Fibroblast of mammary gland (primary cell): ENCODE measurements around the gene BCAP31.
A peak's percentile ranks its signal among the peaks of the same experiment; 100 is the strongest.

Experiments
- DNase-seq: peaks from one replicate; pipeline ENCODE4 v3.0.0-alpha.2; 2010; ENCODE audit warnings: low read depth
- H3K4me3 ChIP-seq: 2 replicates; pipeline ENCODE4 v1.5.1; 2011; ENCODE audit warnings: low read depth, mild to moderate bottlenecking, low read length, moderate library complexity; ENCODE audit not compliant: control insufficient read depth
- CTCF ChIP-seq: conservative IDR thresholded peaks from 2 replicates; pipeline ENCODE4 v1.5.1; 2011; ENCODE audit warnings: low read depth, low read length, inconsistent platforms; ENCODE audit not compliant: control insufficient read depth, insufficient read depth

The BCAP31 gene

GRCh38 chrX:153726286-153727122 lies 2.3 kb upstream of the BCAP31 start:
- peak; percentile 64 for DNase-seq
- H3K4me3 ChIP-seq, result no peak overlapping the region
- TF ChIP-seq CTCF, result no peak

GRCh38 chrX:153725832-153726285 lies 1.7 kb upstream of the BCAP31 start:
- H3K4me3 ChIP-seq, result no peak overlapping the region
- DNase-seq, result no peak
- TF ChIP-seq CTCF, result no peak

DNA sequence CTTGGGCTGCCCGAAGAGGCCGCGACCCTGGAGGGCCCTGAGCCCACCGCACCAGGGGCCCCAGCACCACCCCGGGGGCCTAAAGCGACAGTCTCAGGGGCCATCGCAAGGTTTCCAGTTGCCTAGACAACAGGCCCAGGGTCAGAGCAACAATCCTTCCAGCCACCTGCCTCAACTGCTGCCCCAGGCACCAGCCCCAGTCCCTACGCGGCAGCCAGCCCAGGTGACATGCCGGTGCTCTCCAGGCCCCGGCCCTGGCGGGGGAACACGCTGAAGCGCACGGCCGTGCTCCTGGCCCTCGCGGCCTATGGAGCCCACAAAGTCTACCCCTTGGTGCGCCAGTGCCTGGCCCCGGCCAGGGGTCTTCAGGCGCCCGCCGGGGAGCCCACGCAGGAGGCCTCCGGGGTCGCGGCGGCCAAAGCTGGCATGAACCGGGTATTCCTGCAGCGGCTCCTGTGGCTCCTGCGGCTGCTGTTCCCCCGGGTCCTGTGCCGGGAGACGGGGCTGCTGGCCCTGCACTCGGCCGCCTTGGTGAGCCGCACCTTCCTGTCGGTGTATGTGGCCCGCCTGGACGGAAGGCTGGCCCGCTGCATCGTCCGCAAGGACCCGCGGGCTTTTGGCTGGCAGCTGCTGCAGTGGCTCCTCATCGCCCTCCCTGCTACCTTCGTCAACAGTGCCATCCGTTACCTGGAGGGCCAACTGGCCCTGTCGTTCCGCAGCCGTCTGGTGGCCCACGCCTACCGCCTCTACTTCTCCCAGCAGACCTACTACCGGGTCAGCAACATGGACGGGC lies 1.0 kb upstream of the BCAP31 start:
- TF ChIP-seq CTCF, result no peak
- peak overlapping the region; percentile 25 for H3K4me3 ChIP-seq
- no peak for DNase-seq

DNA sequence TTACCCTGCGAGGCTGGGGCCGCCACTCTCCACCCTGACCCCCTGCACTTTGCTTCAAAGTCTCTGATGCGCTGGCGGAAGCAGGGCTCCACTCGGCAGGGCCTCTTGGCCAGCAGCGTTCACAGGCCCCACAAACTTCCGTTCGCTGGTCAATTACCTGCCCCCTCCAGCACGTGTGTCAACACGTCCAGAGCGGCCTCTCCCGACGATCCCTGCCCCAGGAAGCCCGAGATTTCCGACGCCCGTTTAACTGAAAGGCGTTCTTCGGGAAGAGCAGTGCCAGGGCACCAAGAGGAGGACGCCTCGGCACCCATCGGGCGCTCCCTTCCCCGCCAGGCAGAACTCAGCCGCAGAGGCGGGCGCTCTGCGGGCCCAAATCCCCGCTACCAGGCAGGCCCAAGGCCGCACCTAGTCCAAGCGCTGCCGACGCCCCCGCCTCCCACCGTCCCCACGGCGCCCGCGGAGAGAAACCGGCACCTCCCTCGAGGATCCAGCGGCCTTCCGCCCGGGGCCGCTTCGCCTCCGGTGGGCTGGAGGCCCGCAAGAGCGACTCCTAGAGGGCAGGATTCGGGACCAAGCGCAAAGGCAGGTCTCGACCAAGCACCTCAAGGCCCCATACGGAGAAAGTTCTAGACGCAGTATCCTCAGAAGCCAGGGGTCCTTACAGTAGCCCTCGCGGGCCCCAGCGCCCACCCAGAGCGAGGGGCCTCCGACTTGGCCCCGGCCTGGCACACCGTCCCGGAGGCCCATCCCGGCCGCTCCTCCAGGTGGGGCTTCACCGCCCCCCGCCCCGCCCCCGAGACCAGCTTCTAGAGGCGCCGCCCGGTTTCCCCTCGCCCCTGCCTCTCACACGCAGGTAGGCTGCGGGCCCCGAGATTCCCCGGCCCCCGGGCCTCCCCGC lies 586 bp downstream of the BCAP31 start:
- peak; percentile 38 for DNase-seq
- H3K4me3 ChIP-seq, result peak overlapping the region; percentile 59
- TF ChIP-seq CTCF, result peak; percentile 28

DNA sequence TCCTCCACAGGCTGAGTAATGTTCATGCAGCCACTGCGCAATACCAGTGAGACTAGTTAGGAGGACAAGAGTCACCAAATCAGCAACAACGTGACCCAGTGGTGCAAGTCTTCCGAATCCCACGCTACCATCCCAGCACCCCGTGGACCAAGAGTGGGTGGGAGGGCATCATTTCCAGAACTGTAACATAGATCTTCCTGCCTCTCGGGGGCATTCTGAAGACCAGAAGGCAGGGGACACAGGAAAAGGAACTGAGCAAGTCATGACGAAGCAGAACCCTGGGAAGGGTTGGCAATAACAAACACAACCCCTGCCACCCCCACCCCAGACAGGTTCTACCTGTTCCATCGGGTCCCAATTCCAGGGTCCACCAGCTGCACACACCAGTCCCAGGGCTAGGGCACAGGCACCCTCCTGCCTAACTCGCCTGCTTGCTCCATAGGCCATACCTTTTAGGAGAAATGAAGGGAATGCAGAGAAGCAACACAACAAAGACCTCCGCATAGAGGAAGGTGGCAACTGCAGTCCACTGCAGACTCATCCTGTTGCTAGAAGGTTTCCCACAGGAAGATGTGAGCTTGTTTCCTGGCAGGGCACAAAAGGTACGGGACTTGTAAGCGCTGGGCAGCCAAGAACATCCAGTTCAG lies 1.4 kb downstream of the BCAP31 start:
- peak overlapping the region; percentile 59 for H3K4me3 ChIP-seq
- DNase-seq, result peak; percentile 42
- no peak for TF ChIP-seq CTCF

DNA sequence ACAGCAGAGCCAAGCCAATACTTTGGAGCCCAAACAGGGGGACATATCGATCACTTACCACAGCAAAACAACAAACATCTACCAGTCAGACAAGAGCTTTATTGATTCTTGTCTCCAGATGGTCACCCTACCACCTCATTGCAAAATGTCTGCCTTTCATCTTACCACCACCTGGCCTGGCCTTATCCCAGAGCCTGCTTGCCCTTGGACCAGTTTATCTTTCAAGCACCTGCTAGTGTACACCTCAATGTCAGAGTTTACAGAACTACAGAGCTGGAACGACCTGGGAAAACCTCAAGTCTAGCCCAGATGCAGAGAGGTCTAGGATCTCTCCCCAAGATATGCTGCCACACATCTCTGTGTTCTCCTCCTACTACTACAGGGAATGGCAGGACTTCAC lies 4.5 kb downstream of the BCAP31 start:
- no peak for TF ChIP-seq CTCF
- DNase-seq, result no peak

More for the DNA sequence above, 4.5 kb downstream of the BCAP31 start:
- no peak overlapping the region for H3K4me3 ChIP-seq
